Choroid plexus epithelial cell (primary cell): ENCODE results near the gene RTN4R.

ENCODE experiments used
- DNase-seq: peaks from one replicate; pipeline ENCODE4 v3.0.0-alpha.2; 2010; ENCODE audit warnings: low read depth
- H3K4me3 ChIP-seq: 2 replicates; pipeline ENCODE4 v1.5.1; 2011; ENCODE audit warnings: low read depth, mild to moderate bottlenecking, control low read depth, low read length, moderate library complexity
- TF ChIP-seq, protein P1 (sequence below): conservative IDR thresholded peaks from 2 replicates; pipeline ENCODE4 v1.5.1; 2011; ENCODE audit warnings: low read depth, mild to moderate bottlenecking, control low read depth, inconsistent platforms, low read length, moderate library complexity

The RTN4R gene

DNA sequence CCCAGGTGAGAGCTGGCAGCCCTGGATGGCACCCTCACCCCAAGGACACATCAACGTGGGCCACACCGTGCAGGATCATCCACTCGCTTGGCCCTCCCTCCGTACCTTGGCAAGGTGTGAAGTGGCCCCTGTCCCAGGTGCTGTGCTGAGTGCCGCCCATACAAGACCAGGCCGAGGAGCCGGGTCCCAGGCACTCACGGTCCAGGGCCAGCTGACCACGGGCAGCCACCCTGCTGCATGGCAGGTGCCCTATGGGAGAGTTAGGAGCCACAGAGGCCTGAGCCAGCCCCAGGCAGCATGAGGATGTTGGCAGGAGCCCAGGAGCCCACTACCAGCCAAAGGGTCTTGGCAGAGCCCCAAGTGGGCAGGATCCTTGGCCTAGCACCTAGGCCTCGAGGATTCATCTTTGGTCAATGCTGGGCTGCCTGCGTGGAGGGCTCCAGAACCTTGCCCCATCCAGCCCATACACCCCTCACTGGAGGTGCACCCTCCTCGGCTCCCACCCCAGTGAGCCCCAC is 19.6 kb downstream of the RTN4R start:
- TF ChIP-seq, protein P1, sequence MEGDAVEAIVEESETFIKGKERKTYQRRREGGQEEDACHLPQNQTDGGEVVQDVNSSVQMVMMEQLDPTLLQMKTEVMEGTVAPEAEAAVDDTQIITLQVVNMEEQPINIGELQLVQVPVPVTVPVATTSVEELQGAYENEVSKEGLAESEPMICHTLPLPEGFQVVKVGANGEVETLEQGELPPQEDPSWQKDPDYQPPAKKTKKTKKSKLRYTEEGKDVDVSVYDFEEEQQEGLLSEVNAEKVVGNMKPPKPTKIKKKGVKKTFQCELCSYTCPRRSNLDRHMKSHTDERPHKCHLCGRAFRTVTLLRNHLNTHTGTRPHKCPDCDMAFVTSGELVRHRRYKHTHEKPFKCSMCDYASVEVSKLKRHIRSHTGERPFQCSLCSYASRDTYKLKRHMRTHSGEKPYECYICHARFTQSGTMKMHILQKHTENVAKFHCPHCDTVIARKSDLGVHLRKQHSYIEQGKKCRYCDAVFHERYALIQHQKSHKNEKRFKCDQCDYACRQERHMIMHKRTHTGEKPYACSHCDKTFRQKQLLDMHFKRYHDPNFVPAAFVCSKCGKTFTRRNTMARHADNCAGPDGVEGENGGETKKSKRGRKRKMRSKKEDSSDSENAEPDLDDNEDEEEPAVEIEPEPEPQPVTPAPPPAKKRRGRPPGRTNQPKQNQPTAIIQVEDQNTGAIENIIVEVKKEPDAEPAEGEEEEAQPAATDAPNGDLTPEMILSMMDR, result no peak
- H3K4me3 ChIP-seq, result no peak overlapping the region
- no peak for DNase-seq

DNA sequence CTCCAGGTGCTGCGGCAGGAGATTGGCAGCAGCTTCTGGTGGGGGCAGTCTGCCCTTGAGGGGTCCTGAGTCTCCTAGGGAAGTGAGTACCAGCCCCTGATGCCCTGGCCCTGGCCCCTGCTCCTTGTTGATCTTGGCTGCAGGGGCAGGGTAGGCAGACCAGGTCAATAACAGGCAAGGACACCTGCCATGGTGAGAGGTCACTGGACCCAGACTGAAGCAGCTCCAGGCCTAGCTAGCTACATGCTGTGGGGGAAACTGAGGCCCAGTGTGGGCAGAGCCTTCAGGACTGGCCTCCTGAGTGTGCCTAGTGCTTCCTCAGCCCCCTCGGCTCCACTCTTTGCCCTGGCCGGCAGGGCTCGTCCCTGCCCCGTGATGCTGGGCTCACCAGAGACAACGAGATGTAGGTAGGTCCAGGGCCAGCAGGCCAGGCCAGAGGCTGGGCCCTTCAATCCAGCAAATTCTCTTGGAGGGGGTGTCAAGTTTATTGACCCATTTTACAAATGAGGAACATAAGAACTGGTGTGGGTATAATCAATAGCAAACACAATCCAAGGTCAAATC is 20.4 kb downstream of the RTN4R start:
- H3K4me3 ChIP-seq, result no peak overlapping the region
- DNase-seq, result no peak
- TF ChIP-seq, protein P1, result no peak

DNA sequence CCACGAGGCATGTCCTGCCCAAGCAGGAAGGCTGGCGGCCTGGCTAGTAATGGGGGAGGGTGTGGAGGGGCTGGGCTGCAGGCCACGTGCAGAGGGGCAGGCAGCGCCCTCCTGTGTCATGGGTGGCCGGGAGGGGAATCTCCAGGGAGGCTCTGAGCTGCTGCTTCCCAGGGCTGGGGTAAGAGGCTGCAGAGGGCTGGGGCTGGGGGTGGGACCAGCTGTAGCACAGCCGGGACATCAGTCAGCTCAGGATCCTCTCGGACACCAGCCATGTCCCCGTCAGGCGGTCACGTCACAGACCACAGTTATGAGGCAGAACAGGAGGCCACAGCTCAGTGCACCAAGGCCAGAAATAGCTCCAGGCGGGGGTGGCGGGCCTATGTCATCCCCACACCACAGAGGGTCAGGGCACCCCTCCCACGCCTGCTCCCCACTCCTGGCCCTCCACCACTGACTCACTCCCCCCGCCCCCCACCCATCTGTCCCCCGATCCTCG is 21.1 kb downstream of the RTN4R start:
- TF ChIP-seq, protein P1, result no peak
- no peak overlapping the region for H3K4me3 ChIP-seq
- peak; percentile 12 for DNase-seq

DNA sequence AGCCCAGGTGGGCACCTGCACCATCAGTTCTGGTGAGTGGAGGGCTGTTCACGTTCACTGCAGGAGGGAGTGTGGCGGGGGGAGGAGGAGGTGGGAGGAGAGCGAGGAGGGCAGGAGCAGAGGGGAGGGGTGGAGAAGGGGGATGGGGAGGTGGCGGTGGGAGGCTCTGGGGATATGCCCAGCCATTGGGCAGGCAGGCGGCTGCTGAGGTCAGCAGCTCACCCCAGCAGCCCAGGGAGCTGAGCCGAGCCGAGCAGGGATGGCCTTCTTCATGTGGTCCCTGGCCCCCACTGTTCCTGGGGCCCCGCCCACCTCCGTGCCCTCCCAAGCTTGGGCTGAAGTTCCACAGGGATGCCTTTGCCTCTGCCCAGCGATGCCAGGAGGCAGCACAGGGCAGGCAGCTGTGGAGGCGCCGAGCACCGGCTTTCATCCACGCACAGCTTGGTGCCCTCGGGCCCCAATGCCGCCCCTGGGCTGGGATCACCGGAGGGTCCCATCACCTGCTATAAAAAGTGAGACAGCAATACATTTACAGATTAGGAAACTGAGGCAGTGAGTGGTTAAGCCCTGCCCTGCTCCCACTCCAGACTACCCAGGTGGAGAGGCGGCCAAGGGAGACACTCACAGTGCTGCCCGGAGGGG is 21.6 kb downstream of the RTN4R start:
- no peak for DNase-seq
- no peak overlapping the region for H3K4me3 ChIP-seq
- TF ChIP-seq, protein P1, result no peak

DNA sequence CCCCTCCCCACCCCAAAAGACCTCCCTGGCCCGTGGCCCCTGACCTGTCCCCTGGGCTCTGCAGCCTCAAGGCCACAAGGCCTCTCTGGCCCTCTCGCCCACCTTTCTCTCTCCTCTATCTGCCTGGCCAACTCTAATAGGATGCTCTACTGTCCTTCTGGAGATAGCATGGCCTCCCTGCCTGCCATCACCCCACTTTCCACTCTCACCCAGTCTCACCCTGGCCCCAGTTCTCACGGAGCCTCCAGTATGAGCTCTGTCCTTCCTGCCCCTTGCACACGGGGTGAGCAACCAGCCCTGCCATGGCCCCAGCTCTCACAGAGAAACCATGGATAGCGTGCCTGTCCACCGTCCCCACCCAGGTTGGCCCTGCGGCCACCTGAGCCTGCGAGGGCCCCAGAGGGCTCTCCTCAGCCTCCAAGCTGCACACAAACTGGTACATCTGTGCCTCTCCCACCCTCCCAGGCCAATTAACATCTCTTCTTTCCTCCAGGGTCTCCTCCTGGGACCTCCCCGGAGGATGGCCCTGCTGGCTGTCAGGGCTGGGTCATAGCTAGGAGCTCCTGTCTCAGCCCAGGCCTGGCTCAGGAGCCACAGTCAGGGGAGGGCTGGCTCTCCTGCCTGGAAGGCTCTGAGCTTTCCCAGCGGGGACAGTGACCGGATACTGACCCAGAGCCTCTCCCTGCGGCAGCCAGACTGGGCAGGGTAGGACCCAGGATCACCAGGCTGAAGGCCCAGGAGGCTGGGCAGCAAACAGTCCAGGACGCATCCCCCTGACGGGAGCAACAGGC is 22.3 kb downstream of the RTN4R start:
- TF ChIP-seq, protein P1, result no peak
- DNase-seq, result no peak
- no peak overlapping the region for H3K4me3 ChIP-seq

DNA sequence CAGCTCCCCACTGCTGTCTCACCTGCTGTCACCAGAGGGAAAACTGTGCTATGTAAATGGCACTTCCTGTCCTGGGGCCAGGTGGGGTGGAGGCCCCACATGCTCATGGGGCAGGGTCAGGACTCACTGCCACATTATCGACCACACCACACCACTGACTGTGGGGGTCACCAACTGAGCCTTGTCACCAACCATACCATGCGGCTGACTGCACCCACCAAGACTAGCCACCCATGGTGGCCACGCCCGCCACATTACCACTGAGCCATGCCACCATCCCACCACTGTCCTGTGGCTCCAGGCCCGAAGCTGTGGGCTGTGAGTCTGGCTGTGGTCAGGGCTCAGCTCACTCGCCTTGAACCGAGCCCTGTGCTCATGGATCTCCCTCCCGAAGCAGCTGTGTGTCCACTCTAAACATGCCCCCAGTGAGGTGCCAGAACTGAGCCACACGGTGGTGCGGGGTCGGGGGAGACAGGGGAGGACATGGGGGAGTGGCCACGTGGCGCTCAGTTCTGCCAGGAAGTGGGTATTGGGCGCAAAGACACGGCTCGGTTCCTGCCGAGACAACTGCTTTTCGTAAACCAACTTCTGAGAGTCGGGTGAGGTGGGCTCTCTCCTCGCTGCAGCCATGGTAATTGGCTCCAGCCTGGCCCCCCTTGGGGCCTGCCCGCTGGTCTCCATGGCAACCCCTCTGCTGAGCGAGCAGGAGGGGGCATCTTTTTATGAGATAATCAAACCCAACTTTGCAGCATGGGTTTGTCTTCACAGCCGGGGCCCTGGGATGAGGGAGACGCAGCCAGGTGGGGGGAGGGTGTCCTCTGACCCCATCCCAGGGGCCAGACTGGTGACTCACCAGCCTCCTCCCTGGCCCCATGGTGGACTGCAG is 23.2 kb downstream of the RTN4R start:
- DNase-seq, result no peak
- TF ChIP-seq, protein P1, result no peak
- no peak overlapping the region for H3K4me3 ChIP-seq
